ENCODE measurements around the gene SLC25A15. TPM values are rescaled to one million over a fixed set of nuclear protein-coding genes. Genes with fewer than 3 reads are reported as not detected.

SLC25A15 gene
- 10 to 100 TPM; 12.3 to 12.5 TPM for total RNA-seq

- H3K27me3 Mint-ChIP-seq: no peaks in the 10 kb centered on the region
- no peaks in the 10 kb centered on the region for H3K9me3 Mint-ChIP-seq
- H3K36me3 Mint-ChIP-seq: peaks cover 5% of the 10 kb centered on the region
- ATAC-seq (ENCODE audit: low read depth) (peak; percentile 88), DNase-seq (peak; percentile 86)
- H3K4me3 Mint-ChIP-seq: peak within 1 kb of the TSS; percentile 83
- POLR2A ChIA-PET: interaction anchor here (0.6 to 3.2 kb wide), 6 partner anchors 9 to 172 kb away, joined by 3 to 11 read pairs (median 4); partner anchors contain the start of gene MRPS31
- H3K4me1 Mint-ChIP-seq: peaks cover 29% of the 10 kb centered on the region
- H3K27ac Mint-ChIP-seq: peak within 1 kb of the TSS; percentile 56
Measured at GRCh38 chr13:40789275-40790153, at the start of gene SLC25A15. Gene SLC25A15, plus strand, starts transcription at chr13:40789611. Its CDS starts 3,616 bp downstream, at chr13:40793227.

- Mint-ChIP-seq H3K36me3 (peaks cover 8% of the 10 kb centered on the region), H3K9me3 (no peaks in the 10 kb centered on the region), H3K27me3 (no peaks in the 10 kb centered on the region), H3K27ac (no peak overlapping the region), H3K4me1 (no peaks in the 10 kb centered on the region), H3K4me3 (no peak overlapping the region)
- no peak for DNase-seq
- no peak for ATAC-seq (ENCODE audit: low read depth)
- POLR2A ChIA-PET: no interaction called here
Measured at GRCh38 chr13:40749327-40749726, 40.1 kb upstream of the SLC25A15 start.

DNA sequence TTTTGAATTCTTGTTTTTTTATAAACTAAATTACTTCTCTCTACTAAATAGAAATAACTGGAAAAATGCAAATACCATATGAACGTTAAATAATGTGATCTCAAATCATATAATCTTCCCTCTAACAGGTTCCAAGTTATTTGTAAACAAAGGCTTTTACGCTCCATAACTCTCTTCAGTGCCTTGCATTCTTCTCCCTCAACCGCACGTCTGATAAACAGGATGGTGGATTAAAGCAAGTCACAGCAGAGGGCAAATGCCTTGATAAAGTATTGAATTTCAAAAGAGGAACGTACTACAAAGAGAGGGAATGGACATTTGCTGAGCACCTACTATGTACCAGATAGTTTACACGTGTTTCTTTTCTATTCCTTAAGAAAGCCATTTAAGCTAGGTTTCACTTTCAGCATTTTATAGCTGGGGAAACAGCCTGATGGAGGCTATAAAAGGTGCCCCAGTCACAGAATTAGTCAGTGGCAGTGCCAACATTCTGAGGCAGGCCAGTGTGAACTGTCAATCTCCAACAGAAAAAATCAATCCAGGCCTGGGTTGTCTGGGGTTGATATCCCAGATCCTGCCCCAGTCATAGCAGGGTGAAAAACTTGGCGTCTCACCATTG lies 34.2 kb upstream of the SLC25A15 start:
- Mint-ChIP-seq H3K4me3 (no peak overlapping the region), H3K27ac (no peak overlapping the region), H3K27me3 (no peaks in the 10 kb centered on the region), H3K4me1 (peaks cover 3% of the 10 kb centered on the region), H3K9me3 (no peaks in the 10 kb centered on the region), H3K36me3 (peaks cover 25% of the 10 kb centered on the region)
- POLR2A ChIA-PET: no interaction called here
- DNase-seq (no peak), ATAC-seq (ENCODE audit: low read depth) (no peak)

GRCh38 chr13:40756042-40756441 lies 33.4 kb upstream of the SLC25A15 start:
- peaks cover 3% of the 10 kb centered on the region for H3K4me1 Mint-ChIP-seq
- H3K36me3 Mint-ChIP-seq: peaks cover 26% of the 10 kb centered on the region
- no peak overlapping the region for H3K4me3 Mint-ChIP-seq
- ATAC-seq (ENCODE audit: low read depth) (no peak), DNase-seq (no peak)
- POLR2A ChIA-PET: no interaction called here
- no peaks in the 10 kb centered on the region for H3K27me3 Mint-ChIP-seq
- H3K9me3 Mint-ChIP-seq: no peaks in the 10 kb centered on the region
- H3K27ac Mint-ChIP-seq: no peak overlapping the region

DNA sequence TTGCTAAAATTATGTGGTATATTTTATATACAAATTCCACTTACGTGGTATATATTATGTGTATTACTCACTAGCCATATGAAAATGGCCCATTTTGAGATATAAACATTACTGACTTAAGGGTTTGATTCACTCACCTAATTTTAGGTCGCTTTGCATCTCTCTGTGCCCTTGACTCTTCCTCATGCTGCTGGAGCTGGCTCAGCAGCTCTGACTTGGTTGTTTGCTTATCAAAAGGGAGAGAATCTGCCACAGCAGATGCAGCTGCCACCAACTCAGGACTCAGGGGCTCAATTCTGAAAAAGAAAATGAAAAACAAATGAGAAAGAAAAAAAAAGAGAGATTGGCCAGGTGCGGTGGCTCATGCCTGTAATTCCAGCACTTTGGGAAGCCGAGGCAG lies 30.6 kb upstream of the SLC25A15 start:
- no peaks in the 10 kb centered on the region for H3K27me3 Mint-ChIP-seq
- no peak for ATAC-seq (ENCODE audit: low read depth)
- peak overlapping the region; percentile 16 for H3K27ac Mint-ChIP-seq

GRCh38 chr13:40762849-40763248 lies 26.6 kb upstream of the SLC25A15 start:
- Mint-ChIP-seq H3K27ac (no peak overlapping the region), H3K36me3 (peaks cover 29% of the 10 kb centered on the region), H3K27me3 (no peaks in the 10 kb centered on the region), H3K9me3 (no peaks in the 10 kb centered on the region), H3K4me1 (peaks cover 26% of the 10 kb centered on the region), H3K4me3 (no peak overlapping the region)
- POLR2A ChIA-PET: interaction anchor here (0.7 kb wide), 2 partner anchors 206 to 862 kb away, joined by 3 to 4 read pairs; no protein-coding TSS in a partner anchor
- no peak for DNase-seq
- ATAC-seq (ENCODE audit: low read depth): no peak

More for the DNA sequence above, 30.6 kb upstream of the SLC25A15 start:
- DNase-seq: no peak
- Mint-ChIP-seq H3K4me3 (no peak overlapping the region), H3K36me3 (peaks cover 28% of the 10 kb centered on the region), H3K4me1 (peaks cover 13% of the 10 kb centered on the region), H3K9me3 (no peaks in the 10 kb centered on the region)
- POLR2A ChIA-PET: no interaction called here

- peaks cover 34% of the 10 kb centered on the region for H3K4me1 Mint-ChIP-seq
- DNase-seq (no peak), ATAC-seq (ENCODE audit: low read depth) (peak; percentile 65)
- no peak overlapping the region for H3K27ac Mint-ChIP-seq
- H3K9me3 Mint-ChIP-seq: no peaks in the 10 kb centered on the region
- H3K27me3 Mint-ChIP-seq: no peaks in the 10 kb centered on the region
- peak overlapping the region; percentile 39 for H3K4me3 Mint-ChIP-seq
- POLR2A ChIA-PET: no interaction called here
- H3K36me3 Mint-ChIP-seq: peaks cover 18% of the 10 kb centered on the region
Measured at GRCh38 chr13:40764587-40765403, 24.6 kb upstream of the SLC25A15 start.

- Mint-ChIP-seq H3K4me1 (peaks cover 39% of the 10 kb centered on the region), H3K4me3 (no peak overlapping the region), H3K9me3 (no peaks in the 10 kb centered on the region), H3K27me3 (no peaks in the 10 kb centered on the region), H3K27ac (no peak overlapping the region), H3K36me3 (peaks cover 17% of the 10 kb centered on the region)
- ATAC-seq (ENCODE audit: low read depth) (no peak), DNase-seq (no peak)
- POLR2A ChIA-PET: no interaction called here
Measured at GRCh38 chr13:40765602-40766001, 23.8 kb upstream of the SLC25A15 start.

- H3K36me3 Mint-ChIP-seq: peaks cover 5% of the 10 kb centered on the region
- H3K4me1 Mint-ChIP-seq: peaks cover 29% of the 10 kb centered on the region
- peak overlapping the region; percentile 95 for H3K4me3 Mint-ChIP-seq
- peak overlapping the region; percentile 93 for H3K27ac Mint-ChIP-seq
- ATAC-seq (ENCODE audit: low read depth): no peak
- POLR2A ChIA-PET: interaction anchor here (0.5 to 0.8 kb wide), 3 partner anchors 44 to 583 kb away, joined by 3 to 6 read pairs (median 3); no protein-coding TSS in a partner anchor
- no peaks in the 10 kb centered on the region for H3K9me3 Mint-ChIP-seq
- DNase-seq: no peak
- no peaks in the 10 kb centered on the region for H3K27me3 Mint-ChIP-seq
Measured at GRCh38 chr13:40769970-40770369, 19.4 kb upstream of the SLC25A15 start.

DNA sequence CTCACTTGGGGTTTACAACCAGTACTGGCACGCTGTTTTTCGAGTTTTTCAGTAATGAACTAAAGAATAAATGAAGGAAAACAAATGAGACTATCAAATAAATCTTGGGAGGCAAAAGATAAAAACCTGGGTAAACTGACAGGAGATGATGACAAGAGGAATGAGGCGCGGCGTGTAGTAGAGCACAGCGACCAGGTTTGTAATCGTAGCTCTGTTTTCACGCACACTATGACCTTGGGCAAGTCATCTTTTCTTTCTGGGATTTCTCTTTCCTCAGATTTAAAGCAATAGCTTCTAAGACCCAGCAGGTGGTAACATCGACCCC lies 18.8 kb upstream of the SLC25A15 start:
- Mint-ChIP-seq H3K9me3 (no peaks in the 10 kb centered on the region), H3K4me3 (peak overlapping the region; percentile 95), H3K4me1 (peaks cover 26% of the 10 kb centered on the region), H3K27me3 (no peaks in the 10 kb centered on the region), H3K27ac (peak overlapping the region; percentile 93), H3K36me3 (peaks cover 5% of the 10 kb centered on the region)
- ATAC-seq (ENCODE audit: low read depth): no peak
- DNase-seq: no peak
- POLR2A ChIA-PET: interaction anchor here (0.6 to 1.0 kb wide), 3 partner anchors 43 to 584 kb away, joined by 3 to 6 read pairs (median 4); no protein-coding TSS in a partner anchor

- H3K4me3 Mint-ChIP-seq: peak within 1 kb of the TSS; percentile 95
- H3K27me3 Mint-ChIP-seq: no peaks in the 10 kb centered on the region
- H3K36me3 Mint-ChIP-seq: peaks cover 5% of the 10 kb centered on the region
- no peaks in the 10 kb centered on the region for H3K9me3 Mint-ChIP-seq
- H3K27ac Mint-ChIP-seq: peak within 1 kb of the TSS; percentile 93
- H3K4me1 Mint-ChIP-seq: peaks cover 26% of the 10 kb centered on the region
- peak; percentile 96 for DNase-seq
- POLR2A ChIA-PET: interaction anchor here (0.6 to 1.0 kb wide), 4 partner anchors 18 to 672 kb away, joined by 3 to 4 read pairs (median 3); no protein-coding TSS in a partner anchor
- ATAC-seq (ENCODE audit: low read depth): peak; percentile 98
Measured at GRCh38 chr13:40770934-40771618, 18.3 kb upstream of the SLC25A15 start, which contains the start of gene MRPS31. Gene MRPS31, minus strand, starts transcription at chr13:40771190. Its CDS starts 54 bp downstream, at chr13:40771136.

- Mint-ChIP-seq H3K4me3 (peak overlapping the region; percentile 37), H3K27me3 (no peaks in the 10 kb centered on the region), H3K27ac (no peak overlapping the region), H3K36me3 (peaks cover 2% of the 10 kb centered on the region), H3K9me3 (no peaks in the 10 kb centered on the region), H3K4me1 (peaks cover 41% of the 10 kb centered on the region)
- POLR2A ChIA-PET: no interaction called here
- ATAC-seq (ENCODE audit: low read depth) (no peak), DNase-seq (no peak)
Measured at GRCh38 chr13:40772765-40773473, 16.5 kb upstream of the SLC25A15 start.
